NCI-H226 (cell line): Measurements from ENCODE around the gene GPS1.

Source experiments
- DNase-seq: peaks from one replicate; pipeline ENCODE4 v3.0.0-alpha.2; 2015

Gene GPS1

GRCh38 chr17:82015311-82015971 is 36.3 kb upstream of the GPS1 start:
- DNase-seq, result no peak

- DNase-seq, result no peak
These were observed 35.4 kb upstream of the GPS1 start for GRCh38 chr17:82016061-82016874.

- no peak for DNase-seq
These were observed 34.7 kb upstream of the GPS1 start for GRCh38 chr17:82016875-82017459.

GRCh38 chr17:82017612-82018151 is 34.0 kb upstream of the GPS1 start:
- no peak for DNase-seq

GRCh38 chr17:82018152-82018988 is 33.3 kb upstream of the GPS1 start:
- no peak for DNase-seq

- DNase-seq, result no peak
These were observed 32.6 kb upstream of the GPS1 start for GRCh38 chr17:82018989-82019689.

GRCh38 chr17:82019690-82020571 is 31.8 kb upstream of the GPS1 start:
- peak; percentile 38 for DNase-seq

GRCh38 chr17:82020572-82021106 is 31.1 kb upstream of the GPS1 start:
- no peak for DNase-seq

- peak; percentile 42 for DNase-seq
These were observed 30.4 kb upstream of the GPS1 start for GRCh38 chr17:82021107-82021899.

GRCh38 chr17:82021900-82022309 is 29.8 kb upstream of the GPS1 start:
- DNase-seq, result no peak

GRCh38 chr17:82022310-82022980 is 29.3 kb upstream of the GPS1 start, which contains the start of gene CENPX:
Gene CENPX (minus strand): TSS chr17:82022878. CDS start chr17:82022861, 17 bp downstream.
- no peak for DNase-seq

- DNase-seq, result peak; percentile 99
These were observed 28.7 kb upstream of the GPS1 start, which contains the start of gene LRRC45 for GRCh38 chr17:82022981-82023446. Gene LRRC45 (plus strand): TSS chr17:82023305. CDS start chr17:82023644, 339 bp downstream.

- DNase-seq, result no peak
These were observed 28.1 kb upstream of the GPS1 start for GRCh38 chr17:82023447-82024241.

- no peak for DNase-seq
These were observed 26.8 kb upstream of the GPS1 start for GRCh38 chr17:82024859-82025258.

- no peak for DNase-seq
These were observed 26.1 kb upstream of the GPS1 start for GRCh38 chr17:82025401-82026107.

GRCh38 chr17:82028246-82028645 is 23.5 kb upstream of the GPS1 start:
- DNase-seq, result no peak

GRCh38 chr17:82028966-82029365 is 22.7 kb upstream of the GPS1 start:
- DNase-seq, result no peak
